GM23338 (cell line): Measurements from ENCODE around the gene RABIF. TPM values are rescaled to one million over a fixed set of nuclear protein-coding genes. Genes with fewer than 3 reads are reported as not detected.
A peak's percentile ranks its signal among the peaks of the same experiment; 100 is the strongest.

ENCODE experiments used
- ATAC-seq: fragments of 200-7000 bp; cut with Tn5 transposase; 3 replicates; pipeline ENCODE4 v1.9.1; 2020
- DNase-seq: peaks from one replicate; pipeline ENCODE4 v3.0.0-alpha.2; 2015; ENCODE audit warnings: low spot score
- H2AFZ ChIP-seq: fragments of 200-600 bp; sonication (generic); 2 replicates; pipeline ENCODE4 v1.8.0; 2016; ENCODE audit warnings: antibody characterized with exemption, mild to moderate bottlenecking, moderate library complexity
- H3F3A ChIP-seq: fragments of 200-600 bp; sonication (generic); replicated peaks from 2 replicates; pipeline ENCODE4 v1.8.0; 2017; ENCODE audit warnings: antibody characterized with exemption, mixed run types, low read depth
- H3K27ac ChIP-seq: fragments of 200-600 bp; sonication (generic); 2 replicates; pipeline ENCODE4 v1.6.1; 2016; ENCODE audit warnings: low read depth
- H3K27me3 ChIP-seq: fragments of 200-600 bp; sonication (generic); 2 replicates; pipeline ENCODE4 v1.8.0; 2016; ENCODE audit warnings: mild to moderate bottlenecking, mixed run types, moderate library complexity; ENCODE audit not compliant: insufficient read depth
- H3K36me3 ChIP-seq: fragments of 200-600 bp; sonication (generic); 2 replicates; pipeline ENCODE4 v1.8.0; 2016; ENCODE audit warnings: mild to moderate bottlenecking; ENCODE audit not compliant: insufficient read depth
- H3K4me1 ChIP-seq: fragments of 200-600 bp; sonication (generic); 2 replicates; pipeline ENCODE4 v1.8.0; 2016; ENCODE audit warnings: mild to moderate bottlenecking, moderate library complexity; ENCODE audit not compliant: insufficient read depth
- H3K4me2 ChIP-seq: fragments of 200-600 bp; sonication (generic); 2 replicates; pipeline ENCODE4 v1.7.1; 2017; ENCODE audit warnings: mixed run types
- H3K4me3 ChIP-seq: fragments of 200-600 bp; sonication (generic); 2 replicates; pipeline ENCODE4 v1.6.1; 2016; ENCODE audit warnings: mixed run types
- H3K79me2 ChIP-seq: fragments of 200-600 bp; sonication (generic); replicated peaks from 2 replicates; pipeline ENCODE4 v1.8.0; 2017; ENCODE audit warnings: mild to moderate bottlenecking; ENCODE audit not compliant: insufficient read depth
- H3K9me2 ChIP-seq: fragments of 200-600 bp; sonication (generic); 2 replicates; pipeline ENCODE4 v1.8.0; 2017; ENCODE audit not compliant: insufficient read depth
- H4K20me1 ChIP-seq: fragments of 200-600 bp; sonication (generic); replicated peaks from 2 replicates; pipeline ENCODE4 v1.8.0; 2017; ENCODE audit warnings: mild to moderate bottlenecking; ENCODE audit not compliant: insufficient read depth
- H3K27ac Mint-ChIP-seq: 2 replicates; pipeline ENCODE4 v1.8.0; 2020; ENCODE audit warnings: inconsistent platforms, mild to moderate bottlenecking, moderate library complexity, mixed read lengths
- H3K27me3 Mint-ChIP-seq: 3 replicates; pipeline ENCODE4 v1.8.0; 2022; ENCODE audit warnings: low read depth, mild to moderate bottlenecking, moderate library complexity, mixed read lengths, inconsistent platforms; ENCODE audit not compliant: insufficient read depth, poor library complexity
- H3K36me3 Mint-ChIP-seq: 3 replicates; pipeline ENCODE4 v1.8.0; 2021; ENCODE audit warnings: low read depth, mild to moderate bottlenecking, inconsistent platforms, moderate library complexity, mixed read lengths
- H3K4me1 Mint-ChIP-seq: 3 replicates; pipeline ENCODE4 v1.8.0; 2020; ENCODE audit warnings: mild to moderate bottlenecking, inconsistent platforms, mixed read lengths
- H3K4me3 Mint-ChIP-seq: 3 replicates; pipeline ENCODE4 v1.8.0; 2021; ENCODE audit warnings: moderate library complexity, mild to moderate bottlenecking, inconsistent platforms, mixed read lengths
- H3K9me3 Mint-ChIP-seq: 3 replicates; pipeline ENCODE4 v1.8.0; 2020; ENCODE audit warnings: moderate library complexity, mild to moderate bottlenecking, inconsistent platforms, mixed read lengths
- EZH2phosphoT487 ChIP-seq: fragments of 200-600 bp; sonication (generic); IDR thresholded peaks from one replicate; pipeline ENCODE4 v1.8.1; 2018; ENCODE audit warnings: antibody characterized with exemption; ENCODE audit not compliant: unreplicated experiment
- NANOG ChIP-seq: IDR thresholded peaks from 2 replicates; pipeline ENCODE4 v1.6.1; 2016; ENCODE audit warnings: antibody characterized with exemption, borderline replicate concordance
- POLR2AphosphoS5 ChIP-seq: IDR thresholded peaks from 2 replicates; pipeline ENCODE4 v1.6.1; 2016; ENCODE audit warnings: antibody characterized with exemption, low read depth
- STAT1 ChIP-seq: IDR thresholded peaks from one replicate; pipeline ENCODE4 v1.6.1; 2016; ENCODE audit warnings: antibody characterized with exemption; ENCODE audit not compliant: unreplicated experiment
- ZNF331 ChIP-seq: fragments of 250-450 bp; sonication (Bioruptor Pico); IDR thresholded peaks from 2 replicates; pipeline ENCODE4 v1.5.0; 2020; ENCODE audit warnings: low read depth, mild to moderate bottlenecking, moderate library complexity
- ZNF462 ChIP-seq: fragments of 250-450 bp; sonication (Bioruptor Pico); IDR thresholded peaks from 2 replicates; pipeline ENCODE4 v1.5.0; 2020; ENCODE audit warnings: mild to moderate bottlenecking, moderate library complexity
- polyA plus RNA-seq: library from polyadenylated mRNA; unstranded; fragments of >200 nt; fragmentation: Nextera tagmentation; extraction: Ambion mirVana; gene quantifications from 2 replicates; pipeline ENCODE4 v1.2.1, GENCODE V29; 2016
- total RNA-seq: library from RNA; depleted of rRNA; stranded (reverse); fragments of >200 nt; shearing (Covaris generic); gene quantifications from 2 replicates; pipeline ENCODE4 v1.2.3, GENCODE V29; 2014
- TF ChIP-seq, protein P1 (sequence below): IDR thresholded peaks from one replicate; pipeline ENCODE4 v1.6.1; 2018; ENCODE audit warnings: antibody characterized with exemption; ENCODE audit not compliant: unreplicated experiment
- TF ChIP-seq, protein P2 (sequence below), 2 experiments: fragments of 200-600 bp in 1 of 2; sonication (generic) in 1 of 2; conservative IDR thresholded peaks; 2 replicates each; pipeline versions ENCODE4 v1.5.1 to v1.6.1; 2016 to 2017; ENCODE audit warnings: antibody characterized with exemption in 2 of 2, low read depth in 2 of 2, mild to moderate bottlenecking in 2 of 2, moderate library complexity in 1 of 2

The RABIF gene
- total and polyA plus RNA-seq, 2 experiments from 2014 or later, result 4.9 to 7.6 TPM

- TF ChIP-seq ZNF462 (no peak), STAT1 (no peak)
Observed at GRCh38 chr1:202854787-202855186, 34.2 kb downstream of the RABIF start (continued).

GRCh38 chr1:202852163-202852904 lies 36.6 kb downstream of the RABIF start:
- DNase-seq (peak; percentile 90), ATAC-seq (peak; percentile 96)
- Histone ChIP-seq H3K4me1 (no peaks in the 10 kb centered on the region), H2AFZ (no peak overlapping the region), H3K4me3 (no peak overlapping the region), H3F3A (0 out of 2 replicates have a peak, but pooled peaks cover 4% of the 10 kb centered on the region), H4K20me1 (no peaks in the 10 kb centered on the region), H3K9me2 (no peaks in the 10 kb centered on the region), H3K4me2 (no peak overlapping the region), H3K36me3 (0 out of 2 replicates have a peak, but pooled peaks cover 11% of the 10 kb centered on the region), H3K27me3 (no peaks in the 10 kb centered on the region), H3K79me2 (no peaks in the 10 kb centered on the region), H3K27ac (peak overlapping the region; percentile 4)
- H3K4me3 Mint-ChIP-seq, result no peak overlapping the region
- 0 out of 3 replicates have a peak, but pooled peaks cover 2% of the 10 kb centered on the region for H3K4me1 Mint-ChIP-seq
- H3K27me3 Mint-ChIP-seq, result no peaks in the 10 kb centered on the region
- peak overlapping the region; percentile 50; the same call in 1 of the 2 replicates for H3K27ac Mint-ChIP-seq
- no peaks in the 10 kb centered on the region for H3K9me3 Mint-ChIP-seq
- TF ChIP-seq, protein P1, sequence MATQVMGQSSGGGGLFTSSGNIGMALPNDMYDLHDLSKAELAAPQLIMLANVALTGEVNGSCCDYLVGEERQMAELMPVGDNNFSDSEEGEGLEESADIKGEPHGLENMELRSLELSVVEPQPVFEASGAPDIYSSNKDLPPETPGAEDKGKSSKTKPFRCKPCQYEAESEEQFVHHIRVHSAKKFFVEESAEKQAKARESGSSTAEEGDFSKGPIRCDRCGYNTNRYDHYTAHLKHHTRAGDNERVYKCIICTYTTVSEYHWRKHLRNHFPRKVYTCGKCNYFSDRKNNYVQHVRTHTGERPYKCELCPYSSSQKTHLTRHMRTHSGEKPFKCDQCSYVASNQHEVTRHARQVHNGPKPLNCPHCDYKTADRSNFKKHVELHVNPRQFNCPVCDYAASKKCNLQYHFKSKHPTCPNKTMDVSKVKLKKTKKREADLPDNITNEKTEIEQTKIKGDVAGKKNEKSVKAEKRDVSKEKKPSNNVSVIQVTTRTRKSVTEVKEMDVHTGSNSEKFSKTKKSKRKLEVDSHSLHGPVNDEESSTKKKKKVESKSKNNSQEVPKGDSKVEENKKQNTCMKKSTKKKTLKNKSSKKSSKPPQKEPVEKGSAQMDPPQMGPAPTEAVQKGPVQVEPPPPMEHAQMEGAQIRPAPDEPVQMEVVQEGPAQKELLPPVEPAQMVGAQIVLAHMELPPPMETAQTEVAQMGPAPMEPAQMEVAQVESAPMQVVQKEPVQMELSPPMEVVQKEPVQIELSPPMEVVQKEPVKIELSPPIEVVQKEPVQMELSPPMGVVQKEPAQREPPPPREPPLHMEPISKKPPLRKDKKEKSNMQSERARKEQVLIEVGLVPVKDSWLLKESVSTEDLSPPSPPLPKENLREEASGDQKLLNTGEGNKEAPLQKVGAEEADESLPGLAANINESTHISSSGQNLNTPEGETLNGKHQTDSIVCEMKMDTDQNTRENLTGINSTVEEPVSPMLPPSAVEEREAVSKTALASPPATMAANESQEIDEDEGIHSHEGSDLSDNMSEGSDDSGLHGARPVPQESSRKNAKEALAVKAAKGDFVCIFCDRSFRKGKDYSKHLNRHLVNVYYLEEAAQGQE, result no peak
- 0 out of 2 replicates have a peak, but pooled peaks have one; percentile 16 for TF ChIP-seq POLR2AphosphoS5
- TF ChIP-seq ZNF331 (CRISPR knock-in tag), result no peak
- TF ChIP-seq NANOG, result no peak
- TF ChIP-seq EZH2phosphoT487, result no peak
- TF ChIP-seq, protein P2, sequence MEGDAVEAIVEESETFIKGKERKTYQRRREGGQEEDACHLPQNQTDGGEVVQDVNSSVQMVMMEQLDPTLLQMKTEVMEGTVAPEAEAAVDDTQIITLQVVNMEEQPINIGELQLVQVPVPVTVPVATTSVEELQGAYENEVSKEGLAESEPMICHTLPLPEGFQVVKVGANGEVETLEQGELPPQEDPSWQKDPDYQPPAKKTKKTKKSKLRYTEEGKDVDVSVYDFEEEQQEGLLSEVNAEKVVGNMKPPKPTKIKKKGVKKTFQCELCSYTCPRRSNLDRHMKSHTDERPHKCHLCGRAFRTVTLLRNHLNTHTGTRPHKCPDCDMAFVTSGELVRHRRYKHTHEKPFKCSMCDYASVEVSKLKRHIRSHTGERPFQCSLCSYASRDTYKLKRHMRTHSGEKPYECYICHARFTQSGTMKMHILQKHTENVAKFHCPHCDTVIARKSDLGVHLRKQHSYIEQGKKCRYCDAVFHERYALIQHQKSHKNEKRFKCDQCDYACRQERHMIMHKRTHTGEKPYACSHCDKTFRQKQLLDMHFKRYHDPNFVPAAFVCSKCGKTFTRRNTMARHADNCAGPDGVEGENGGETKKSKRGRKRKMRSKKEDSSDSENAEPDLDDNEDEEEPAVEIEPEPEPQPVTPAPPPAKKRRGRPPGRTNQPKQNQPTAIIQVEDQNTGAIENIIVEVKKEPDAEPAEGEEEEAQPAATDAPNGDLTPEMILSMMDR (conservative IDR thresholded peaks at IDR 0.05; ENCODE audit: low read depth in 2 of 2), result peak; percentile 83 to 92
- peaks cover 44% of the 10 kb centered on the region for H3K36me3 Mint-ChIP-seq
